A549 (cell line): ENCODE data around the gene PDE4D. TPM values are rescaled to one million over a fixed set of nuclear protein-coding genes. Genes with fewer than 3 reads are reported as not detected.
A peak's percentile ranks its signal among the peaks of the same experiment; 100 is the strongest.

Experiments used
- ATAC-seq, 2 experiments: fragments of 200-7000 bp in 1 of 2; fragments of >200 bp in 1 of 2; cut with Nextera tagmentation in 1 of 2; cut with Tn5 transposase in 1 of 2; 3 replicates each; pipeline versions ENCODE4 v1.8.0 to v1.9.1; 2018 to 2020; ENCODE audit warnings: mild to moderate bottlenecking in 1 of 2, moderate library complexity in 1 of 2
- CTCF ChIA-PET: fragments of 300-600 bp; sonication (Branson Sonifier 250); formaldehyde crosslinking; extraction: SDS; loops from one replicate; lab custom pipeline; 2021; ENCODE audit warnings: antibody characterized with exemption, inconsistent platforms; lab: Yijun Ruan, JAX
- POLR2A ChIA-PET: fragments of 350-600 bp; formaldehyde crosslinking; extraction: SDS; loops from one replicate; lab custom pipeline; 2021; ENCODE audit warnings: antibody characterized with exemption, inconsistent platforms; lab: Yijun Ruan, JAX
- DNase-seq, 2 experiments: peaks; one replicate each; pipeline versions ENCODE4 v3.0.0 to v3.0.0-alpha.2; 2011 to 2016; ENCODE audit warnings: low read depth in 1 of 2, low spot score in 1 of 2
- FAIRE-seq: peaks from 2 replicates; lab custom pipeline; 2011; peaks lifted over from hg19 to GRCh38; lab: Jason Lieb, UNC
- H3K27ac ChIP-seq, 2 experiments: fragments of >200 bp; sonication (Bioruptor Twin); formaldehyde crosslinking; 3 replicates each; pipeline ENCODE4 v1.5.1; 2016 to 2017
- H3K4me1 ChIP-seq: fragments of >200 bp; sonication (Bioruptor Twin); formaldehyde crosslinking; 3 replicates; pipeline ENCODE4 v1.6.1; 2016
- H3K4me2 ChIP-seq: fragments of >200 bp; sonication (Bioruptor Twin); formaldehyde crosslinking; 3 replicates; pipeline ENCODE4 v1.6.1; 2016
- H3K4me3 ChIP-seq: fragments of >200 bp; sonication (Bioruptor Twin); formaldehyde crosslinking; 3 replicates; pipeline ENCODE4 v1.5.1; 2016
- H3K9me3 ChIP-seq: fragments of >200 bp; sonication (Bioruptor Twin); formaldehyde crosslinking; 3 replicates; pipeline ENCODE4 v1.6.1; 2016
- BHLHE40 ChIP-seq: IDR thresholded peaks from 2 replicates; pipeline ENCODE4 v1.6.1; 2012; ENCODE audit warnings: low read depth, low read length, inconsistent platforms
- CBX8 ChIP-seq: fragments of 200-600 bp; sonication (generic); IDR thresholded peaks from 2 replicates; pipeline ENCODE4 v1.6.1; 2016
- CTCF ChIP-seq: fragments of >200 bp; sonication (Bioruptor Twin); formaldehyde crosslinking; IDR thresholded peaks from 3 replicates; pipeline ENCODE4 v1.5.1; 2016
- EHF ChIP-seq: fragments of 250-450 bp; sonication (Bioruptor Pico); IDR thresholded peaks from 2 replicates; pipeline ENCODE4 v1.5.0; 2020; ENCODE audit warnings: mild to moderate bottlenecking
- EHMT2 ChIP-seq: fragments of 200-600 bp; sonication (generic); IDR thresholded peaks from 2 replicates; pipeline ENCODE4 v1.6.1; 2016; ENCODE audit warnings: antibody characterized with exemption, low read depth, mild to moderate bottlenecking, moderate library complexity
- ELK1 ChIP-seq: fragments of 150-350 bp; IDR thresholded peaks from 2 replicates; pipeline ENCODE4 v1.6.1; 2014; ENCODE audit warnings: low read depth, mild to moderate bottlenecking, low read length
- EP300 ChIP-seq, 2 experiments: fragments of >200 bp; sonication (Bioruptor Twin); formaldehyde crosslinking; IDR thresholded peaks; 2 replicates in 1 of 2; 3 replicates in 1 of 2; pipeline ENCODE4 v1.6.1; 2016 to 2017
- FOSL2 ChIP-seq, 2 experiments: fragments of 450-650 bp in 1 of 2; fragments of >200 bp in 1 of 2; sonication (Bioruptor Twin) in 1 of 2; formaldehyde crosslinking; IDR thresholded peaks; 2 replicates each; pipeline versions ENCODE4 v1.5.0 to v1.6.1; 2016 to 2020; ENCODE audit warnings: mild to moderate bottlenecking in 1 of 2, moderate library complexity in 1 of 2
- FOXS1 ChIP-seq: fragments of 250-450 bp; sonication (Bioruptor Pico); IDR thresholded peaks from 2 replicates; pipeline ENCODE4 v1.5.0; 2020; ENCODE audit warnings: mild to moderate bottlenecking, moderate library complexity
- HMGXB4 ChIP-seq: fragments of 250-450 bp; sonication (Bioruptor Pico); IDR thresholded peaks from 2 replicates; pipeline ENCODE4 v1.5.0; 2021; ENCODE audit warnings: mild to moderate bottlenecking, moderate library complexity, borderline replicate concordance
- HOXA7 ChIP-seq: fragments of 250-450 bp; sonication (Bioruptor Pico); IDR thresholded peaks from 2 replicates; pipeline ENCODE4 v1.5.0; 2020; ENCODE audit warnings: mild to moderate bottlenecking, moderate library complexity
- KDM5A ChIP-seq: fragments of 200-600 bp; sonication (generic); IDR thresholded peaks from 2 replicates; pipeline ENCODE4 v1.6.1; 2016; ENCODE audit warnings: antibody characterized with exemption, mild to moderate bottlenecking
- MYC ChIP-seq: IDR thresholded peaks from 2 replicates; pipeline ENCODE4 v1.6.1; 2012; ENCODE audit warnings: mild to moderate bottlenecking, inconsistent platforms, low read length, improper control_type of control experiment, borderline replicate concordance
- RAD21 ChIP-seq, 2 experiments: fragments of >200 bp in 1 of 2; sonication (Bioruptor Twin) in 1 of 2; formaldehyde crosslinking in 1 of 2; IDR thresholded peaks in 1 of 2; conservative IDR thresholded peaks in 1 of 2; 2 replicates in 1 of 2; 3 replicates in 1 of 2; pipeline ENCODE4 v1.6.1; 2012 to 2018; ENCODE audit warnings: inconsistent platforms in 1 of 2
- REST ChIP-seq: fragments of 200-600 bp; sonication (generic); IDR thresholded peaks from 2 replicates; pipeline ENCODE4 v1.6.1; 2016; ENCODE audit warnings: antibody characterized with exemption, mild to moderate bottlenecking, moderate library complexity
- RFX5 ChIP-seq: fragments of 450-650 bp; IDR thresholded peaks from 2 replicates; pipeline ENCODE4 v1.7.1; 2014; ENCODE audit warnings: antibody characterized with exemption, mild to moderate bottlenecking, moderate library complexity
- RNF2 ChIP-seq: fragments of 200-600 bp; sonication (generic); IDR thresholded peaks from 2 replicates; pipeline ENCODE4 v1.6.1; 2016; ENCODE audit warnings: low read depth, mild to moderate bottlenecking, antibody characterized with exemption, moderate library complexity, borderline replicate concordance
- SREBF2 ChIP-seq: fragments of 450-650 bp; IDR thresholded peaks from 2 replicates; pipeline ENCODE4 v1.6.1; 2014; ENCODE audit warnings: mild to moderate bottlenecking, moderate library complexity
- TFCP2L1 ChIP-seq: fragments of 250-450 bp; sonication (Bioruptor Pico); IDR thresholded peaks from 2 replicates; pipeline ENCODE4 v1.5.0; 2021; ENCODE audit warnings: mild to moderate bottlenecking
- ZNF302 ChIP-seq: fragments of 250-450 bp; sonication (Bioruptor Pico); IDR thresholded peaks from 2 replicates; pipeline ENCODE4 v1.9.0; 2021; ENCODE audit warnings: inconsistent platforms, mild to moderate bottlenecking, moderate library complexity
- WGBS: methylation state at CpG from one replicate; pipeline ENCODE4 v1.1.6; 2017; ENCODE audit errors: missing lambda C conversion rate; 5-methylcytosine and 5-hydroxymethylcytosine counted together
- polyA plus RNA-seq, 4 experiments: library from polyadenylated mRNA; depleted of rRNA in 3 of 4; stranded (reverse); fragments of >200 nt; fragmentation: RNase III in 1 of 4; extraction: RNeasy Plus Mini Kit Qiagen cat#74134 plus additional on column Dnase treatment in 1 of 4; gene quantifications; 2 replicates in 3 of 4; 3 replicates in 1 of 4; pipeline ENCODE4 v1.2.3, GENCODE V29; 2011 to 2017

The PDE4D gene
- polyA plus RNA-seq, 2 of the 4 experiments (the other 2 are of a cell fraction) = 74.0 to 213 TPM

- no peak for FAIRE-seq
- no peak overlapping the region for H3K4me3 ChIP-seq
- peak overlapping the region; percentile 18; the same call in 1 of the 3 replicates for H3K4me2 ChIP-seq
- 0 out of 3 replicates have a peak, but pooled peaks cover under 1% of the 10 kb centered on the region for H3K9me3 ChIP-seq
- CTCF ChIA-PET = interaction anchor here (0.5 to 1.3 kb wide), 3 partner anchors 15 to 502 kb away, joined by 4 read pairs; no protein-coding TSS in a partner anchor
- DNase-seq = peak in 1 of 2 experiments; percentile 47
- H3K4me1 ChIP-seq = peaks cover 63% of the 10 kb centered on the region
- TF ChIP-seq ELK1 = no peak
- no peak for TF ChIP-seq EP300 (IDR thresholded peaks at IDR 0.05)
- TF ChIP-seq MYC = no peak
- TF ChIP-seq EHMT2 = no peak
- no peak for TF ChIP-seq RNF2
- no peak for TF ChIP-seq TFCP2L1 (CRISPR knock-in tag)
- no peak for TF ChIP-seq HMGXB4 (CRISPR knock-in tag)
- TF ChIP-seq CBX8 = no peak
- no peak for TF ChIP-seq REST
- no peak for TF ChIP-seq FOXS1 (CRISPR knock-in tag)
- no peak for TF ChIP-seq EHF (CRISPR knock-in tag)
- TF ChIP-seq HOXA7 (CRISPR knock-in tag) = no peak
- no peak for TF ChIP-seq KDM5A
- no peak for TF ChIP-seq RAD21 (conservative IDR thresholded peaks at IDR 0.05 in 1 of 2, IDR thresholded peaks at IDR 0.05 in 1 of 2)
- TF ChIP-seq FOSL2 (IDR thresholded peaks at IDR 0.05) = no peak
- no peak for TF ChIP-seq FOSL2 (CRISPR knock-in tag; IDR thresholded peaks at IDR 0.05)
- WGBS = 71% methylated on average over 1 of the region's 1 CpG
- POLR2A ChIA-PET = interaction anchor here (0.6 kb wide), 1 partner anchor 81 kb away, joined by 3 read pairs; no protein-coding TSS in a partner anchor
- peak overlapping the region; percentile 21 to 78; a peak in 5 of 6 replicates for H3K27ac ChIP-seq
- ATAC-seq = peak in 1 of 2 experiments; percentile 43; a peak in 3 of 6 replicates
Observed at GRCh38 chr5:59300930-59301329, 592.6 kb downstream of the PDE4D start.

- no peak for DNase-seq
- POLR2A ChIA-PET = no interaction called here
- no peak overlapping the region for H3K4me3 ChIP-seq
- CTCF ChIA-PET = interaction anchor here (0.5 to 1.5 kb wide), 3 partner anchors 69 to 430 kb away, joined by 3 to 7 read pairs (median 3); no protein-coding TSS in a partner anchor
- no peak for TF ChIP-seq CBX8
- no peak for TF ChIP-seq BHLHE40
- no peak for TF ChIP-seq ELK1
- no peak for TF ChIP-seq RFX5
- TF ChIP-seq SREBF2 = no peak
- TF ChIP-seq CTCF = no peak
- no peak for TF ChIP-seq ZNF302 (CRISPR knock-in tag)
- TF ChIP-seq, all 56 proteins: peak for 0
- peak overlapping the region; percentile 92 for H3K4me2 ChIP-seq
- peak in 1 of 2 experiments; percentile 37; a peak in 2 of 6 replicates for ATAC-seq
- H3K4me1 ChIP-seq = peaks cover 79% of the 10 kb centered on the region
- FAIRE-seq = no peak
- 39% methylated on average over 3 of the region's 3 CpGs for WGBS
- peak overlapping the region; percentile 79 to 82 for H3K27ac ChIP-seq
- no peaks in the 10 kb centered on the region for H3K9me3 ChIP-seq
Observed at GRCh38 chr5:59299006-59299405, 594.5 kb downstream of the PDE4D start.
